ENCODE data around the gene IL1RAP.

Gene IL1RAP

GRCh38 chr3:190560013-190560895 lies 46.4 kb downstream of the IL1RAP start:
- in situ Hi-C loops (cut with HindIII; ENCODE audit: low pct_ligation_motif_present, low sequenced_read_pairs), result no loop called here
- Histone ChIP-seq H3K36me3 (replicated peaks) (no peaks in the 10 kb centered on the region), H3K27me3 (replicated peaks) (no peaks in the 10 kb centered on the region), H3K27ac (no peak overlapping the region), H3K4me3 (ENCODE audit: low read depth, low read length) (no peak overlapping the region)
- DNase-seq, result no peak
- TF ChIP-seq CTCF (IDR thresholded peaks at IDR 0.05; ENCODE audit: low read depth, low read length, missing control alignments), result no peak

GRCh38 chr3:190562866-190563510 lies 49.1 kb downstream of the IL1RAP start:
- no peaks in the 10 kb centered on the region for H3K27me3 ChIP-seq (replicated peaks)
- no peak for TF ChIP-seq CTCF (IDR thresholded peaks at IDR 0.05; ENCODE audit: low read depth, low read length, missing control alignments)
- no peak overlapping the region for H3K4me3 ChIP-seq (ENCODE audit: low read depth, low read length)
- no peak for DNase-seq
- no peaks in the 10 kb centered on the region for H3K36me3 ChIP-seq (replicated peaks)
- H3K27ac ChIP-seq, result no peak overlapping the region
- in situ Hi-C loops (cut with HindIII; ENCODE audit: low pct_ligation_motif_present, low sequenced_read_pairs), result no loop called here

- no peaks in the 10 kb centered on the region for H3K36me3 ChIP-seq (replicated peaks)
- no peak overlapping the region for H3K4me3 ChIP-seq (ENCODE audit: low read depth, low read length)
- H3K27ac ChIP-seq, result no peak overlapping the region
- in situ Hi-C loops (cut with HindIII; ENCODE audit: low pct_ligation_motif_present, low sequenced_read_pairs), result no loop called here
- H3K27me3 ChIP-seq (replicated peaks), result no peaks in the 10 kb centered on the region
- no peak for TF ChIP-seq CTCF (IDR thresholded peaks at IDR 0.05; ENCODE audit: low read depth, low read length, missing control alignments)
- DNase-seq, result no peak
Measured at GRCh38 chr3:190564175-190564574, 50.3 kb downstream of the IL1RAP start.

GRCh38 chr3:190566043-190566933 lies 52.4 kb downstream of the IL1RAP start:
- peak overlapping the region; percentile 86 for H3K27ac ChIP-seq
- no peak for TF ChIP-seq CTCF (IDR thresholded peaks at IDR 0.05; ENCODE audit: low read depth, low read length, missing control alignments)
- in situ Hi-C loops (cut with HindIII; ENCODE audit: low pct_ligation_motif_present, low sequenced_read_pairs), result no loop called here
- DNase-seq, result peak; percentile 100
- H3K4me3 ChIP-seq (ENCODE audit: low read depth, low read length), result no peak overlapping the region
- H3K27me3 ChIP-seq (replicated peaks), result no peaks in the 10 kb centered on the region
- H3K36me3 ChIP-seq (replicated peaks), result no peaks in the 10 kb centered on the region

GRCh38 chr3:190568036-190568435 lies 54.2 kb downstream of the IL1RAP start:
- no peaks in the 10 kb centered on the region for H3K27me3 ChIP-seq (replicated peaks)
- DNase-seq, result no peak
- no peak for TF ChIP-seq CTCF (IDR thresholded peaks at IDR 0.05; ENCODE audit: low read depth, low read length, missing control alignments)
- no peak overlapping the region for H3K27ac ChIP-seq
- no peak overlapping the region for H3K4me3 ChIP-seq (ENCODE audit: low read depth, low read length)
- no peaks in the 10 kb centered on the region for H3K36me3 ChIP-seq (replicated peaks)
- in situ Hi-C loops (cut with HindIII; ENCODE audit: low pct_ligation_motif_present, low sequenced_read_pairs), result no loop called here

Measured in brain microvascular endothelial cell (primary cell).